ENCODE measurements around the gene PDE4B. TPM values are rescaled to one million over a fixed set of nuclear protein-coding genes. Genes with fewer than 3 reads are reported as not detected.
A peak's percentile ranks its signal among the peaks of the same experiment; 100 is the strongest.

Gene PDE4B
- total and polyA plus RNA-seq, 3 experiments from 2014 or later, result 29.7 to 34.5 (median 31.4) TPM

GRCh38 chr1:65952696-65953095, 160.0 kb downstream of the PDE4B start:
- Histone ChIP-seq H3K27ac (ENCODE audit: low read depth, low read length) (no peak overlapping the region), H3K4me3 (ENCODE audit: low read length) (no peak overlapping the region)

GRCh38 chr1:65953170-65953569, 160.5 kb downstream of the PDE4B start:
- H3K4me1 Mint-ChIP-seq, result no peaks in the 10 kb centered on the region
- Histone ChIP-seq H3K4me1 (ENCODE audit: insufficient read depth, low read length) (no peaks in the 10 kb centered on the region), H3K27ac (ENCODE audit: low read depth, low read length) (no peak overlapping the region), H3K9me3 (ENCODE audit: low read length) (no peaks in the 10 kb centered on the region), H3K27me3 (ENCODE audit: insufficient read depth, low read length, poor library complexity, severe bottlenecking) (no peaks in the 10 kb centered on the region), H3K4me3 (ENCODE audit: low read length) (no peak overlapping the region), H3K36me3 (ENCODE audit: insufficient read depth, low read length) (no peaks in the 10 kb centered on the region)
- no peak overlapping the region for H3K4me3 Mint-ChIP-seq
- DNase-seq, result no peak
- H3K27ac Mint-ChIP-seq, result peak overlapping the region in 1 of 8 donors; percentile 0
- CTCF ChIA-PET, result no interaction called here
- H3K36me3 Mint-ChIP-seq, result no peaks in the 10 kb centered on the region
- peaks cover 3 to 15% of the 10 kb centered on the region in 2 donors for H3K27me3 Mint-ChIP-seq
- POLR2A ChIA-PET, result no interaction called here
- H3K9me3 Mint-ChIP-seq, result no peaks in the 10 kb centered on the region

More at GRCh38 chr1:65952696-65953095, 160.0 kb downstream of the PDE4B start:
- H3K4me1 Mint-ChIP-seq, result no peaks in the 10 kb centered on the region
- no peaks in the 10 kb centered on the region for H3K9me3 ChIP-seq (ENCODE audit: low read length)
- H3K27me3 ChIP-seq (ENCODE audit: insufficient read depth, low read length, poor library complexity, severe bottlenecking), result no peaks in the 10 kb centered on the region
- no peaks in the 10 kb centered on the region for H3K36me3 ChIP-seq (ENCODE audit: insufficient read depth, low read length)
- no peaks in the 10 kb centered on the region for H3K9me3 Mint-ChIP-seq
- ChIA-PET CTCF (interaction anchor here (1.0 kb wide), 1 partner anchor 297 kb away, joined by 3 read pairs; no protein-coding TSS in a partner anchor), POLR2A (no interaction called here)
- no peak overlapping the region for H3K27ac Mint-ChIP-seq
- DNase-seq, result no peak
- no peak overlapping the region for H3K4me3 Mint-ChIP-seq
- H3K4me1 ChIP-seq (ENCODE audit: insufficient read depth, low read length), result no peaks in the 10 kb centered on the region
- H3K36me3 Mint-ChIP-seq, result no peaks in the 10 kb centered on the region
- peaks cover 3 to 15% of the 10 kb centered on the region in 2 donors for H3K27me3 Mint-ChIP-seq

- Mint-ChIP-seq H3K27ac (no peak overlapping the region), H3K4me3 (no peak overlapping the region)
Observed at GRCh38 chr1:65955071-65955470, 162.4 kb downstream of the PDE4B start.

GRCh38 chr1:65955503-65955902, 162.8 kb downstream of the PDE4B start:
- no peaks in the 10 kb centered on the region for H3K9me3 Mint-ChIP-seq
- Histone ChIP-seq H3K4me1 (ENCODE audit: insufficient read depth, low read length) (no peaks in the 10 kb centered on the region), H3K27ac (ENCODE audit: low read depth, low read length) (no peak overlapping the region), H3K4me3 (ENCODE audit: low read length) (no peak overlapping the region), H3K27me3 (ENCODE audit: insufficient read depth, low read length, poor library complexity, severe bottlenecking) (no peaks in the 10 kb centered on the region), H3K9me3 (ENCODE audit: low read length) (no peaks in the 10 kb centered on the region), H3K36me3 (ENCODE audit: insufficient read depth, low read length) (no peaks in the 10 kb centered on the region)
- no peak overlapping the region for H3K4me3 Mint-ChIP-seq
- ChIA-PET POLR2A (no interaction called here), CTCF (interaction anchor here (1.5 to 3.4 kb wide), 3 partner anchors 287 to 491 kb away, joined by 6 to 31 read pairs (median 7); no protein-coding TSS in a partner anchor)
- no peaks in the 10 kb centered on the region for H3K36me3 Mint-ChIP-seq
- no peaks in the 10 kb centered on the region for H3K4me1 Mint-ChIP-seq
- peaks cover 5 to 8% of the 10 kb centered on the region in 2 donors for H3K27me3 Mint-ChIP-seq
- H3K27ac Mint-ChIP-seq, result no peak overlapping the region
- DNase-seq, result no peak

More at GRCh38 chr1:65955071-65955470, 162.4 kb downstream of the PDE4B start:
- no peaks in the 10 kb centered on the region for H3K36me3 ChIP-seq (ENCODE audit: insufficient read depth, low read length)
- no peak for DNase-seq
- H3K27me3 ChIP-seq (ENCODE audit: insufficient read depth, low read length, poor library complexity, severe bottlenecking), result no peaks in the 10 kb centered on the region
- H3K36me3 Mint-ChIP-seq, result no peaks in the 10 kb centered on the region
- peaks cover 2 to 9% of the 10 kb centered on the region in 2 donors for H3K27me3 Mint-ChIP-seq
- ChIA-PET POLR2A (no interaction called here), CTCF (interaction anchor here (1.7 to 3.4 kb wide), 2 partner anchors 287 to 491 kb away, joined by 7 to 31 read pairs; no protein-coding TSS in a partner anchor)
- no peaks in the 10 kb centered on the region for H3K4me1 Mint-ChIP-seq
- H3K4me1 ChIP-seq (ENCODE audit: insufficient read depth, low read length), result no peaks in the 10 kb centered on the region
- no peaks in the 10 kb centered on the region for H3K9me3 Mint-ChIP-seq
- no peaks in the 10 kb centered on the region for H3K9me3 ChIP-seq (ENCODE audit: low read length)
- H3K4me3 ChIP-seq (ENCODE audit: low read length), result no peak overlapping the region
- H3K27ac ChIP-seq (ENCODE audit: low read depth, low read length), result no peak overlapping the region

- peak in 4 of 5 donors; percentile 4 to 56 (median 48) for DNase-seq
- Histone ChIP-seq H3K9me3 (ENCODE audit: low read length) (no peaks in the 10 kb centered on the region), H3K27ac (ENCODE audit: low read depth, low read length) (no peak overlapping the region), H3K36me3 (ENCODE audit: insufficient read depth, low read length) (no peaks in the 10 kb centered on the region), H3K4me1 (ENCODE audit: insufficient read depth, low read length) (no peaks in the 10 kb centered on the region), H3K4me3 (ENCODE audit: low read length) (no peak overlapping the region), H3K27me3 (ENCODE audit: insufficient read depth, low read length, poor library complexity, severe bottlenecking) (no peaks in the 10 kb centered on the region)
- ChIA-PET CTCF (interaction anchor here (0.9 to 5.0 kb wide), 8 partner anchors 284 to 767 kb away, joined by 4 to 60 read pairs (median 9); no protein-coding TSS in a partner anchor), POLR2A (no interaction called here)
- H3K4me3 Mint-ChIP-seq, result no peak overlapping the region
- H3K27ac Mint-ChIP-seq, result no peak overlapping the region
- peaks cover 5 to 7% of the 10 kb centered on the region in 2 donors for H3K27me3 Mint-ChIP-seq
- H3K4me1 Mint-ChIP-seq, result no peaks in the 10 kb centered on the region
- H3K36me3 Mint-ChIP-seq, result no peaks in the 10 kb centered on the region
- no peaks in the 10 kb centered on the region for H3K9me3 Mint-ChIP-seq
Observed at GRCh38 chr1:65958561-65959350, 166.1 kb downstream of the PDE4B start.

GRCh38 chr1:65959896-65960567, 167.3 kb downstream of the PDE4B start:
- H3K9me3 ChIP-seq (ENCODE audit: low read length), result no peaks in the 10 kb centered on the region
- Mint-ChIP-seq H3K4me1 (no peaks in the 10 kb centered on the region), H3K9me3 (no peaks in the 10 kb centered on the region), H3K36me3 (no peaks in the 10 kb centered on the region), H3K27ac (no peak overlapping the region), H3K4me3 (no peak overlapping the region), H3K27me3 (peaks cover 5 to 7% of the 10 kb centered on the region in 2 donors)
- H3K4me3 ChIP-seq (ENCODE audit: low read length), result no peak overlapping the region
- CTCF ChIA-PET, result interaction anchor here (1.2 to 5.0 kb wide), 3 partner anchors 284 to 766 kb away, joined by 4 to 60 read pairs (median 52); no protein-coding TSS in a partner anchor
- H3K27me3 ChIP-seq (ENCODE audit: insufficient read depth, low read length, poor library complexity, severe bottlenecking), result no peaks in the 10 kb centered on the region
- POLR2A ChIA-PET, result no interaction called here
- no peak overlapping the region for H3K27ac ChIP-seq (ENCODE audit: low read depth, low read length)
- DNase-seq, result no peak
- H3K36me3 ChIP-seq (ENCODE audit: insufficient read depth, low read length), result no peaks in the 10 kb centered on the region
- no peaks in the 10 kb centered on the region for H3K4me1 ChIP-seq (ENCODE audit: insufficient read depth, low read length)

GRCh38 chr1:65963156-65963888, 170.6 kb downstream of the PDE4B start:
- Histone ChIP-seq H3K9me3 (ENCODE audit: low read length) (no peaks in the 10 kb centered on the region), H3K27ac (ENCODE audit: low read depth, low read length) (no peak overlapping the region), H3K36me3 (ENCODE audit: insufficient read depth, low read length) (no peaks in the 10 kb centered on the region), H3K27me3 (ENCODE audit: insufficient read depth, low read length, poor library complexity, severe bottlenecking) (no peaks in the 10 kb centered on the region), H3K4me1 (ENCODE audit: insufficient read depth, low read length) (no peaks in the 10 kb centered on the region), H3K4me3 (ENCODE audit: low read length) (no peak overlapping the region)
- Mint-ChIP-seq H3K4me1 (no peaks in the 10 kb centered on the region), H3K4me3 (no peak overlapping the region), H3K9me3 (no peaks in the 10 kb centered on the region), H3K27me3 (peaks cover 5 to 12% of the 10 kb centered on the region in 2 donors), H3K36me3 (peaks cover 0 to 6% (median 4%) of the 10 kb centered on the region in 3 donors), H3K27ac (peak overlapping the region in 1 of 8 donors; percentile 39)
- POLR2A ChIA-PET, result no interaction called here
- no peak for DNase-seq
- CTCF ChIA-PET, result interaction anchor here (1.3 to 5.0 kb wide), 3 partner anchors 281 to 483 kb away, joined by 4 to 52 read pairs (median 8); no protein-coding TSS in a partner anchor

Data from CD8-positive, alpha-beta memory T cell (primary cell).